ENCODE data around the gene CGB3.
"Not testable (repeated sequence)": the region's sequence is repeated elsewhere in the genome, so short reads cannot be mapped to it uniquely, and the experiment has no call there.

Gene CGB3

DNA sequence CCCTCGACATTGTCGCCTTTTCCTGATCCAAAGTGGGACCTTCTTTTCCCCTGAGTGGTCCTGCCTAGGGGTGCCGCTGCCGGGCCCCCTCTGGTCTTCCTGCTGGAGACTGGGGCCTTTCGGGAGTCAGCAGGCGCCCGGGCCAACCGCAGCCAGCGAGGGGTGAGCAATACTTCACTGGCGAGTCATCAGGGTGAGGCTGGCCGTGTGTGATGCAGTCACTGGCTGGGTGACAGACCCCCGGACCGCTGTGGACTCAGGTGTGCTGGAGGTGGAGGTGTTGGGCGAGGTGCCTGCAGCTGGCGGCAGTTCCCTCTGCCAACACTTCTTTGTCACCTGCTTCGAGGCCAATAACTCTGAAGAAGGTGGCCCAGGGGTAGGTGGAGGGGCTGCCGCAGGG lies 18.0 kb upstream of the CGB3 start:
- DNase-seq: no peak

- DNase-seq: not testable (repeated sequence)
Measured at GRCh38 chr19:49039736-49040135, 15.6 kb upstream of the CGB3 start.

GRCh38 chr19:49038557-49039276 lies 14.6 kb upstream of the CGB3 start:
- DNase-seq: not testable (repeated sequence)

DNA sequence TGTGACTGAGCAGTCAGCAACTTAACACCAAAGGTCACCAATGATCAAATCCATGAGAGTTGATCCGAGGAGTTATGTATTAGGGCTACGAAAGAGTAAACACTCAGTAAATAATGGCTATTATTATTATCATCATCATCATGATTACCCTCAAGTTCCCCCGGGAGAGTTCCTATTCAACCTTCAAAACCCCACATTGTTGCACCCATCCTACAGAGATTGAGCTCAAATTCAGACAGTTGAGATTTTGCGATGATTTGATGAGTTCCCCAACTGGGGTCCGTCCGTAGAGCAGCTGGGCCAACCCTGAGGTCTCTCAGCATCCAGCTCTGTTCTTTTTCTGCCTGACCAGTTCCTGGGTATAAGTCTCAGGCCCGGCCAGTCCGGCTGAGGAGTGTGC lies 14.0 kb upstream of the CGB3 start:
- DNase-seq: not testable (repeated sequence)

GRCh38 chr19:49036815-49037214 lies 12.7 kb upstream of the CGB3 start, which contains the start of gene CGB1:
CGB1 (minus strand) TSS chr19:49036895; CDS start chr19:49036711, 184 bp downstream.
- peak; percentile 40 for DNase-seq

GRCh38 chr19:49031642-49032301 lies 7.6 kb upstream of the CGB3 start, which contains the start of gene CGB2:
CGB2 (plus strand) TSS chr19:49031890; CDS start chr19:49032096, 206 bp downstream.
- peak; percentile 54 for DNase-seq

DNA sequence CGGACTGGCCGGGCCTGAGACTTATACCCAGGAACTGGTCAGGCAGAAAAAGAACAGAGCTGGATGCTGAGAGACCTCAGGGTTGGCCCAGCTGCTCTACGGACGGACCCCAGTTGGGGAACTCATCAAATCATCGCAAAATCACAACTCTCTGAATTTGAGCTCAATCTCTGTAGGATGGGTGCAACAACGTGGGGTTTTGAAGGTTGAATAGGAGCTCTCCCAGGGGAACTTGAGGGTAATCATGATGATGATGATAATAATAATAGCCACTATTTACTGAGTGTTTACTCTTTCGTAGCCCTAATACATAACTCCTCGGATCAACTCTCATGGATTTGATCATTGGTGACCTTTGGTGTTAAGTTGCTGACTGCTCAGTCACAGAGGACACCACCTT lies 6.2 kb upstream of the CGB3 start:
- not testable (repeated sequence) for DNase-seq

DNA sequence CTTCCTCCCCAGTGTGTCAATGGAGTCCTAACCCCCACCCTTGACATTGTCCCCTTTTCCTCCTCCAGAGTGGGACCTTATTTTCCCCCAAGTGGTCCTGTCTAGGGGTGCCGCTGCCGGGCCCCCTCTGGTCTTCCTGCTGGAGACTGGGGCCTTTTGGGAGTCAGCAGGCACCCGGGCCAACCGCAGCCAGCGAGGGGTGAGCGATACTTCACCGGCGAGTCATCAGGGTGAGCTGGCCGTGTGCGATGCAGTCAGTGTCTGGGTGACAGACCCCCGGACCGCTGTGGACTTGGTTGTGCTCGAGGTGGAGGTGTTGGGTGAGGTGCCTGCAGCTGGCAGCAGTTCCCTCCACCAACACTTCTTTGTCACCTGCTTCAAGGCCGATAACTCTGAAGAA lies 5.6 kb upstream of the CGB3 start:
- not testable (repeated sequence) for DNase-seq

DNA sequence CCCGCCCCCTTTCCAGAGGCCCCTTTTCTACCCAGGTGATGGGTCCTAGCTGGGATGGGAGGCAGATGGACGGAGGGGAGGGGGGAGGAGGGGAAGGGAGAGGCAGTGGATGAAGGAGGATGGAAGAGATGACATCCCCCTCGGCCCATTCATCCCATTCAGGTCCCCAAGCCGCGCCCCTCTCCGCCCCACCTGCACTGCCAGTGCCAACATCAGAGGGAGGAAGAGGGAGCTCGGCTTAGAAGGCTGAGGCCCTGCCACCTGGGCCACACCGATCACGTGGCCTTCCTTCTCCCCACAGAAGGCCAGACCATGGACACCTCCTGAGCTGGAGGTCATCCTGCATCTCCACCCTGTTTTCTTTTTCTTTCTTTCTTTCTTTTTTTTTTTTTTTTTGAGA lies 4.6 kb upstream of the CGB3 start:
- DNase-seq: not testable (repeated sequence)

- not testable (repeated sequence) for DNase-seq
Measured at GRCh38 chr19:49025599-49025998, 1.5 kb upstream of the CGB3 start.

DNA sequence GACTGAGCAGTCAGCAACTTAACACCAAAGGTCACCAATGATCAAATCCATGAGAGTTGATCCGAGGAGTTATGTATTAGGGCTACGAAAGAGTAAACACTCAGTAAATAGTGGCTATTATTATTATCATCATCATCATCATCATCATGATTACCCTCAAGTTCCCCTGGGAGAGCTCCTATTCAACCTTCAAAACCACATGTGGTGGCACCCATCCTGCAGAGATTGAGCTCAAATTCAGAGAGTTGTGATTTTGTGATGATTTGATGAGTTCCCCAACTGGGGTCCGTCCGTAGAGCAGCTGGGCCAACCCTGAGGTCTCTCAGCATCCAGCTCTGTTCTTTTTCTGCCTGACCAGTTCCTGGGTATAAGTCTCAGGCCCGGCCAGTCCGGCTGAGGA lies 955 bp upstream of the CGB3 start:
- not testable (repeated sequence) for DNase-seq

DNA sequence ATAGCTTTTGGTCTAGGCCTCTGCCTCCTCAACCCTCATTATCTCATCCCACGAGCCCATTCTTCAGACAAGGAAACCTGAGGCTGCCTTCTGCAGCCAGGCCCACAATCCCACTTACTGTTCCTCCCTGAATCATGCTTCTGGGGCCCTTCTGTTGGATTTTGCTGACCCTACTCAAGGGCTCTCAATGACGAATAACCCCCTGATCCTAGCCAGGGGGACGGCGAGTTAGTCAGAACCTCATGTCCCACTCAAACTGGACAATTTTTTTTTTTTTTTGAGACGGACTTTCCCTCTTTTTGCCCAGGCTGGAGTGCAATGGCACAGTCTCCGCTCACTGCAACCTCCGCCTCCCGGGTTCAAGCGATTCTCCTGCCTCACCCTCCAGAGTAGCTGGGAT lies 2.0 kb downstream of the CGB3 start:
- DNase-seq: no peak

- no peak for DNase-seq
Measured at GRCh38 chr19:49020931-49021895, 2.9 kb downstream of the CGB3 start.

- no peak for DNase-seq
Measured at GRCh38 chr19:49020342-49020741, 3.8 kb downstream of the CGB3 start.

DNA sequence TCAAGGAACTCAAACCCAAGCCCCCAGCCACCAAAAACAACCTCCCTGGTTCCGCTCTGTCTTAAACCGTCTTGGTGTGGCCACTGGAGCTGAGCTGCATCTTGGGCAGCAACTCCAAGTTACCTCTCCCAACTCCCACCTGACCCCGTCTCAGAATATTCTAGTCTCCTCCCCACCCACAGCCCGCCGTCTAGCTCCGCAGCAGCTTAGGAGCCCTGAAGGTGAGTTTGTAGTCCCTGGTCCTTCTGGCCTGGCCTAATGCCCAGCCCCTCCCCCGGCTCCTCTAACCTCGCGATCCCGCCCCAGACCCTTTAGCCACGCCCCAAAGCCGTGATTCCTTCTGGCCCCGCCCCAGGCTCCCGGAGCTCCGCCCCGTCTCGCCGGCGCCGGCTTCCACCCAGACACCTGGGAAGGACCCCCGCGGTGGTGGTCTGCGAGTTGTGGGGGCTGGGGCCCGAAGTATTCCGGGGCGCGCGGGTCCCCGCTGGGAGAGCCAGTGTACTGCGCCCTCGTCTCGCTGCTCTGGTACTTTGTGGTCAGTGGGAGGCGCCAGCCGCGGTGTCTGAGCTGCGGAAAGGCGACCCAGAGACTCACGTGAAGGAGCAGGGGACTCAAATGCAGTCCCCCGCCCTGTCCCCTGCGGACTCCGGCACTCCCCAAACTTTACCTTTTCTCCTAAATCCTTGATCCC lies 4.7 kb downstream of the CGB3 start:
- peak; percentile 67 for DNase-seq

GRCh38 chr19:49018388-49019241 lies 5.5 kb downstream of the CGB3 start:
- peak; percentile 24 for DNase-seq

GRCh38 chr19:49017666-49018351 lies 6.3 kb downstream of the CGB3 start:
- peak; percentile 70 for DNase-seq

- DNase-seq: no peak
Measured at GRCh38 chr19:49017041-49017665, 7.0 kb downstream of the CGB3 start, which contains the start of gene LHB. LHB (minus strand) TSS chr19:49017091; CDS start chr19:49017081, 10 bp downstream.

- no peak for DNase-seq
Measured at GRCh38 chr19:49016067-49016839, 7.9 kb downstream of the CGB3 start.

All from activated naive CD4-positive, alpha-beta T cell treated with Interleukin-2 at 50 U/mL for 16 hours (primary cell).